ENCODE results near the gene RAPGEF4. TPM values are rescaled to one million over a fixed set of nuclear protein-coding genes. Genes with fewer than 3 reads are reported as not detected.

The RAPGEF4 gene
- total and polyA plus RNA-seq, 2 of the 13 experiments (the other 11 are each of a cell fraction or from before 2014, with no cell fraction given) = 0.78 to 0.91 TPM

DNA sequence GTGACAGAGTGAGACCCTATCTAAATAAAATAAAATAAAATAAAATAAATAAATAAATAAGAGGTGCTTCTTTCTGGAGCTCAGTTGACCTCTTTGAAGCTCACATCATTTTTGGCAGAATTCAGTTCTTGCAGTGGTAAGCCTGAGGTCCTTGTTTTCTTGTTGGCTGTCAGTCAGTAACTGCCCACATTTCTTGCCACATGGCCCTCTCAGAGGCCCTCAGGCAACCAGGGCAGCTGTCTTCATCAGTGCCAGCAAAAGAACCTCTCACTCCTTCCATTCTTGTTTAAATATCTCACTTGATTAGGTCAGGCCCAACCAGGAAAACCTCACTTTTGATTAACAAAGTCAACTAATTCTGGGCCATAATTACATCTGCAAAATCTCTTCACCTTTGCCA lies 53.2 kb downstream of the RAPGEF4 start:
- no peaks in the 10 kb centered on the region for H3K4me1 ChIP-seq (ENCODE audit: insufficient read depth, low read length)
- no peaks in the 10 kb centered on the region for H3K36me3 ChIP-seq (replicated peaks in 1 of 2; ENCODE audit: control insufficient read depth in 1 of 2, insufficient read depth in 2 of 2, low read length in 2 of 2)
- no peak for TF ChIP-seq ZNF691 (CRISPR knock-in tag; IDR thresholded peaks at IDR 0.05; ENCODE audit: borderline replicate concordance, low read depth)
- TF ChIP-seq RFX3 (CRISPR knock-in tag; IDR thresholded peaks at IDR 0.05) = no peak
- H3K9ac ChIP-seq (ENCODE audit: insufficient read depth, low read depth, low read length) = no peak overlapping the region
- no peak for ATAC-seq
- H3K27ac ChIP-seq (ENCODE audit: extremely low read length, insufficient read depth, low read length) = no peak overlapping the region
- no peaks in the 10 kb centered on the region; a peak in 1 of 5 replicates for H3K27me3 ChIP-seq (ENCODE audit: control insufficient read depth in 1 of 2, insufficient read depth in 2 of 2, low read length in 2 of 2)
- ChIA-PET POLR2A (no interaction called here), CTCF (ENCODE audit: low intra/inter-chr PET ratio, low total read pairs) (no interaction called here)
- H3K79me2 ChIP-seq (ENCODE audit: insufficient read depth, low read length) = no peaks in the 10 kb centered on the region
- H3K4me3 ChIP-seq (replicated peaks in 1 of 3; ENCODE audit: insufficient read depth in 1 of 3, low read depth in 2 of 3, low read length in 3 of 3) = no peak overlapping the region
- no peak for DNase-seq (ENCODE audit: low spot score)
- no peak overlapping the region for H2AFZ ChIP-seq (ENCODE audit: low read length)
- no peaks in the 10 kb centered on the region for H3K9me3 ChIP-seq (ENCODE audit: low read length)
- no peak overlapping the region for H3K4me2 ChIP-seq (ENCODE audit: low read depth, low read length)
- in situ Hi-C loops (cut with HindIII; ENCODE audit: extremely low pct_ligation_motif_present, low pct_unique_long_range_greater_than_20kb) = no loop called here
- intact Hi-C loops (cut with micrococcal nuclease; ENCODE audit: unreplicated experiment) = no loop called here
- H4K20me1 ChIP-seq (ENCODE audit: insufficient read depth, low read length) = no peaks in the 10 kb centered on the region
- BruUV-seq (replicated peaks) = no TSS peak
- no peak for FAIRE-seq

- BruUV-seq (replicated peaks) = no TSS peak
- ChIA-PET CTCF (ENCODE audit: low intra/inter-chr PET ratio, low total read pairs) (no interaction called here), POLR2A (no interaction called here)
- Histone ChIP-seq H3K4me3 (replicated peaks in 1 of 3; ENCODE audit: insufficient read depth in 1 of 3, low read depth in 2 of 3, low read length in 3 of 3) (no peak overlapping the region), H3K9ac (ENCODE audit: insufficient read depth, low read depth, low read length) (no peak overlapping the region), H2AFZ (ENCODE audit: low read length) (no peak overlapping the region), H3K4me1 (ENCODE audit: insufficient read depth, low read length) (no peaks in the 10 kb centered on the region), H4K20me1 (ENCODE audit: insufficient read depth, low read length) (no peaks in the 10 kb centered on the region), H3K27me3 (ENCODE audit: control insufficient read depth in 1 of 2, insufficient read depth in 2 of 2, low read length in 2 of 2) (no peaks in the 10 kb centered on the region; a peak in 1 of 5 replicates), H3K36me3 (replicated peaks in 1 of 2; ENCODE audit: control insufficient read depth in 1 of 2, insufficient read depth in 2 of 2, low read length in 2 of 2) (no peaks in the 10 kb centered on the region), H3K79me2 (ENCODE audit: insufficient read depth, low read length) (no peaks in the 10 kb centered on the region), H3K9me3 (ENCODE audit: low read length) (no peaks in the 10 kb centered on the region), H3K27ac (ENCODE audit: extremely low read length, insufficient read depth, low read length) (no peak overlapping the region), H3K4me2 (ENCODE audit: low read depth, low read length) (no peak overlapping the region)
- TF ChIP-seq ZNF329 (CRISPR knock-in tag; IDR thresholded peaks at IDR 0.05; ENCODE audit: low read depth) = no peak
- TF ChIP-seq ZBTB33 (CRISPR knock-in tag; IDR thresholded peaks at IDR 0.05) = no peak
- peak; percentile 16; the same call in 1 of the 2 replicates for TF ChIP-seq MNT (IDR thresholded peaks at IDR 0.05)
- no peak for FAIRE-seq
- 6% methylated on average over 4 of the region's 4 CpGs for whole genome bisulfite sequencing (ENCODE audit: low lambda C conversion rate)
- no peak for DNase-seq (ENCODE audit: low spot score)
- in situ Hi-C loops (cut with HindIII; ENCODE audit: extremely low pct_ligation_motif_present, low pct_unique_long_range_greater_than_20kb) (no loop called here), intact Hi-C loops (cut with micrococcal nuclease; ENCODE audit: unreplicated experiment) (no loop called here)
- no peak for ATAC-seq
Observed at GRCh38 chr2:172790404-172790803, 54.8 kb downstream of the RAPGEF4 start.

Measured in HepG2 (cell line).